ENCODE measurements around the gene KCNF1.

GRCh38 chr2:10904455-10904854 lies 7.3 kb upstream of the KCNF1 start:
- TF ChIP-seq POLR2A (IDR thresholded peaks at IDR 0.05): no peak
- TF ChIP-seq, protein P1, sequence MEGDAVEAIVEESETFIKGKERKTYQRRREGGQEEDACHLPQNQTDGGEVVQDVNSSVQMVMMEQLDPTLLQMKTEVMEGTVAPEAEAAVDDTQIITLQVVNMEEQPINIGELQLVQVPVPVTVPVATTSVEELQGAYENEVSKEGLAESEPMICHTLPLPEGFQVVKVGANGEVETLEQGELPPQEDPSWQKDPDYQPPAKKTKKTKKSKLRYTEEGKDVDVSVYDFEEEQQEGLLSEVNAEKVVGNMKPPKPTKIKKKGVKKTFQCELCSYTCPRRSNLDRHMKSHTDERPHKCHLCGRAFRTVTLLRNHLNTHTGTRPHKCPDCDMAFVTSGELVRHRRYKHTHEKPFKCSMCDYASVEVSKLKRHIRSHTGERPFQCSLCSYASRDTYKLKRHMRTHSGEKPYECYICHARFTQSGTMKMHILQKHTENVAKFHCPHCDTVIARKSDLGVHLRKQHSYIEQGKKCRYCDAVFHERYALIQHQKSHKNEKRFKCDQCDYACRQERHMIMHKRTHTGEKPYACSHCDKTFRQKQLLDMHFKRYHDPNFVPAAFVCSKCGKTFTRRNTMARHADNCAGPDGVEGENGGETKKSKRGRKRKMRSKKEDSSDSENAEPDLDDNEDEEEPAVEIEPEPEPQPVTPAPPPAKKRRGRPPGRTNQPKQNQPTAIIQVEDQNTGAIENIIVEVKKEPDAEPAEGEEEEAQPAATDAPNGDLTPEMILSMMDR (IDR thresholded peaks at IDR 0.05): no peak
